HepG2 (cell line): Measurements from ENCODE around the gene OCLN. TPM values are rescaled to one million over a fixed set of nuclear protein-coding genes. Genes with fewer than 3 reads are reported as not detected.

Experiments
- CENPBD1 ChIP-seq: sonication (generic); formaldehyde crosslinking; IDR thresholded peaks from 2 replicates; pipeline ENCODE4 v1.8.0; 2022; ENCODE audit warnings: missing genetic modification reagents, low read depth, mild to moderate bottlenecking, borderline replicate concordance
- CREM ChIP-seq, 2 experiments: sonication (generic) in 1 of 2; formaldehyde crosslinking in 1 of 2; IDR thresholded peaks; 2 replicates each; pipeline versions ENCODE4 v1.4.0 to v1.6.1; 2016 to 2020; ENCODE audit warnings: antibody characterized with exemption in 1 of 2, mild to moderate bottlenecking in 1 of 2, missing genetic modification reagents in 1 of 2
- EED ChIP-seq: sonication (generic); formaldehyde crosslinking; IDR thresholded peaks from 2 replicates; pipeline ENCODE4 v1.5.0; 2020; ENCODE audit warnings: mild to moderate bottlenecking, missing genetic modification reagents
- FOXA3 ChIP-seq: IDR thresholded peaks from 2 replicates; pipeline ENCODE4 v1.6.1; 2016; ENCODE audit warnings: missing genetic modification reagents, missing compliant biosample characterization
- FOXJ3 ChIP-seq: sonication (generic); formaldehyde crosslinking; IDR thresholded peaks from 2 replicates; pipeline ENCODE4 v1.4.0; 2020; ENCODE audit warnings: missing genetic modification reagents, mild to moderate bottlenecking, borderline replicate concordance
- FOXP1 ChIP-seq, 2 experiments: fragments of 450-650 bp in 1 of 2; IDR thresholded peaks; 2 replicates each; pipeline ENCODE4 v1.6.1; 2017 to 2018; ENCODE audit warnings: antibody characterized with exemption in 1 of 2
- HNF4A ChIP-seq: sonication (generic); formaldehyde crosslinking; IDR thresholded peaks from 2 replicates; pipeline ENCODE4 v1.4.0; 2020; ENCODE audit warnings: missing genetic modification reagents
- HOMEZ ChIP-seq: IDR thresholded peaks from 2 replicates; pipeline ENCODE4 v1.6.1; 2016; ENCODE audit warnings: low read depth
- JUN ChIP-seq: sonication (generic); formaldehyde crosslinking; IDR thresholded peaks from 2 replicates; pipeline ENCODE4 v1.4.0; 2020; ENCODE audit warnings: mild to moderate bottlenecking, missing genetic modification reagents
- KAT8 ChIP-seq: IDR thresholded peaks from 2 replicates; pipeline ENCODE4 v1.6.1; 2016; ENCODE audit warnings: missing genetic modification reagents, missing compliant biosample characterization
- KDM3A ChIP-seq: IDR thresholded peaks from 2 replicates; pipeline ENCODE4 v1.6.1; 2018; ENCODE audit warnings: low read depth, missing compliant biosample characterization
- KDM5A ChIP-seq: fragments of 200-600 bp; sonication (generic); IDR thresholded peaks from 2 replicates; pipeline ENCODE4 v1.7.0; 2018; ENCODE audit warnings: antibody characterized with exemption, mild to moderate bottlenecking, low read length, borderline replicate concordance
- NFIC ChIP-seq: IDR thresholded peaks from 2 replicates; pipeline ENCODE4 v1.6.1; 2012; ENCODE audit warnings: mild to moderate bottlenecking, low read length, inconsistent platforms
- RBAK ChIP-seq: sonication (generic); formaldehyde crosslinking; IDR thresholded peaks from 2 replicates; pipeline ENCODE4 v1.5.1; 2020; ENCODE audit warnings: mild to moderate bottlenecking, missing genetic modification reagents
- REST ChIP-seq, 2 experiments: IDR thresholded peaks; 2 replicates each; pipeline ENCODE4 v1.6.1; 2011 to 2012; ENCODE audit warnings: low read length in 2 of 2, borderline replicate concordance in 1 of 2, low read depth in 1 of 2, mild to moderate bottlenecking in 1 of 2, moderate library complexity in 1 of 2
- SKI ChIP-seq: fragments of 450-650 bp; IDR thresholded peaks from one replicate; pipeline ENCODE4 v1.6.1; 2018; ENCODE audit warnings: mild to moderate bottlenecking; ENCODE audit not compliant: partially characterized antibody
- SPEN ChIP-seq: sonication (generic); formaldehyde crosslinking; IDR thresholded peaks from 2 replicates; pipeline ENCODE4 v1.5.1; 2020; ENCODE audit warnings: low read depth, mild to moderate bottlenecking, missing genetic modification reagents
- TCF7 ChIP-seq: sonication (generic); IDR thresholded peaks from 2 replicates; pipeline ENCODE4 v1.6.1; 2016; ENCODE audit warnings: antibody characterized with exemption, low read depth
- ZBTB38 ChIP-seq: sonication (generic); formaldehyde crosslinking; IDR thresholded peaks from 2 replicates; pipeline ENCODE4 v1.5.1; 2020; ENCODE audit warnings: mild to moderate bottlenecking, missing genetic modification reagents
- ZBTB4 ChIP-seq: sonication (generic); formaldehyde crosslinking; IDR thresholded peaks from 2 replicates; pipeline ENCODE4 v1.4.0; 2020; ENCODE audit warnings: missing genetic modification reagents, mild to moderate bottlenecking, borderline replicate concordance
- ZNF598 ChIP-seq: sonication (generic); formaldehyde crosslinking; IDR thresholded peaks from 2 replicates; pipeline ENCODE4 v1.5.1; 2020; ENCODE audit warnings: mild to moderate bottlenecking, missing genetic modification reagents, borderline replicate concordance
- polyA plus RNA-seq, 8 experiments: library from polyadenylated mRNA; depleted of rRNA in 3 of 8; stranded (reverse) in 7 of 8; unstranded in 1 of 8; fragments of >200 nt; fragmentation: Illumina TruSeq in 4 of 8; extraction: Trizol in 4 of 8; gene quantifications; 2 replicates each; pipeline versions ENCODE4 v1.2.1 to v1.2.3, GENCODE V29; 2011 to 2016; ENCODE audit warnings: low read depth in 4 of 8, missing spikeins in 1 of 8, mixed read lengths in 1 of 8; ENCODE audit not compliant: insufficient read depth in 1 of 8
- total RNA-seq, 5 experiments: library from RNA; depleted of rRNA; stranded (reverse); fragments of >200 nt; fragmentation: Illumina TruSeq; extraction: Trizol; gene quantifications; 2 replicates each; pipeline ENCODE4 v1.2.3, GENCODE V29; 2016; ENCODE audit warnings: low read depth in 1 of 5

The OCLN gene
- total and polyA plus RNA-seq, 2 of the 13 experiments (the other 11 are each of a cell fraction or from before 2014, with no cell fraction given): 24.1 to 34.8 TPM

- TF ChIP-seq TCF7 (peak; percentile 54; the same call in 1 of the 2 replicates), KDM3A (CRISPR knock-in tag) (no peak), KAT8 (peak; percentile 34; the same call in 1 of the 2 replicates), SPEN (CRISPR knock-in tag) (no peak), RBAK (CRISPR knock-in tag) (no peak), CREM (IDR thresholded peaks at IDR 0.05) (peak; percentile 58; the same call in 1 of the 2 replicates), CREM (CRISPR knock-in tag; IDR thresholded peaks at IDR 0.05) (no peak), EED (CRISPR knock-in tag) (no peak), HNF4A (CRISPR knock-in tag) (peak; percentile 86), NFIC (peak; percentile 76; the same call in 1 of the 2 replicates), HOMEZ (CRISPR knock-in tag) (peak; percentile 48; the same call in 1 of the 2 replicates), KDM5A (peak; percentile 31; the same call in 1 of the 2 replicates), FOXP1 (IDR thresholded peaks at IDR 0.05) (no peak), FOXP1 (CRISPR knock-in tag; IDR thresholded peaks at IDR 0.05) (peak; percentile 74), ZBTB38 (CRISPR knock-in tag) (no peak), JUN (CRISPR knock-in tag) (no peak), SKI (no peak), ZBTB4 (no peak), ZNF598 (no peak), REST (IDR thresholded peaks at IDR 0.05; ENCODE audit: borderline replicate concordance in 1 of 2, low read depth in 1 of 2, low read length in 2 of 2) (0 out of 4 replicates have a peak, but pooled peaks of 1 of the 2 experiments have one; percentile 29), CENPBD1 (CRISPR knock-in tag) (no peak), FOXA3 (CRISPR knock-in tag) (peak; percentile 87), FOXJ3 (peak; percentile 32; the same call in 1 of the 2 replicates)
These were observed 40.5 kb upstream of the OCLN start (continued) for GRCh38 chr5:69451941-69452647.
